ENCODE measurements around the gene METTL16.

DNA sequence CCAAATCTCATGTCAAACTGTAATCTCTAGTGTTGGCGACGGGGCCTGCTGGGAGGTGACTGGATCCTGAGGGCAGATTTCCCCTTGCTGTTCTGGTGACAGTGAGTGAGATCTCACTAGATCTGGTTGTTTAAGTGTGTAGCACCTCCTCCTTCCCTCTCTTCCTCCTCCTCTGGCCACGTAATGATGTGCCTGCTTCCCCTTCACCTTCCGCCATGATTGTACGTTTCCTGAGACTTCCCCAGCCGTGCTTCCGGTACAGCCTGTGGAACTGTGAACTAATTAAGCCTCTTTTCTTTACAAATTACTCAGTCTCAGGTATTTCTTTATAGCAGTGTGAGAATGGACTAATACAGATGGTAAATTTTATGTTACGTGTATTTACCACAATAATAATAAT is 49.2 kb downstream of the METTL16 start:
- TF ChIP-seq EZH2phosphoT487 (IDR thresholded peaks at IDR 0.05; ENCODE audit: insufficient read depth, low read depth) (no peak), EZH2 (IDR thresholded peaks at IDR 0.05; ENCODE audit: insufficient read depth, poor library complexity, severe bottlenecking) (no peak)
